Stimulated activated CD4-positive, alpha-beta T cell treated with anti-CD3 and anti-CD28 coated beads, Interleukin-4, amount 100 ng/mL, for 48 hours (primary cell): ENCODE data around the gene ZGPAT.

Experiments used
- DNase-seq, 2 donors: peaks; one replicate each; pipeline ENCODE4 v3.0.0-alpha.2; 2020; ENCODE audit warnings: low read depth in 2 of 2

ZGPAT gene

GRCh38 chr20:63678667-63679465 is 29.0 kb upstream of the ZGPAT start:
- no peak for DNase-seq

DNA sequence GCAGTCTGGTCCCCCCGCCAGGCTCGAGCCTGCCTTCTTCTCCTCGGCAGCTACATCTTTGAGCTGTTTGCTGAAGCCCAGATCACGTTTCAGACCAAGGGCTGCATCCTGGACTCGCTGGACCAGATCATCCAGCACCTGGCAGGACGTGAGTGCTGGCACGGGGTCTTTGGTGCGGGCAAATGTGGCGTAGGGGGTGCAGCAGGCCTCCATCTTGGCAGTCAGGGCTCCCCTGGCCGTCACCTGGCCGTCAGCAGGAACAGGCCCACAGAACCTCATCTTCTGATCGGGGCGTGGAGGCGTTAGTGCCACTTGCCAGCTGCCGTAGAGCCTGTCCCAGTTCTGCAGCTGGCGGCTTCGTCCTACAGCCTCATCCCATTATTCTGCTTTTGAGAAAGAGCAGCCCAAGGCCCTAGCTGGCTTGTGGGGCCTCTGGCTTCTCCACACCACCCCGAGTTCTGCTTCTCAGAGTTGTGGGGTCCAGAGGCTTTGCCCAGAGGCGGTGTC is 28.0 kb upstream of the ZGPAT start:
- DNase-seq: no peak

DNA sequence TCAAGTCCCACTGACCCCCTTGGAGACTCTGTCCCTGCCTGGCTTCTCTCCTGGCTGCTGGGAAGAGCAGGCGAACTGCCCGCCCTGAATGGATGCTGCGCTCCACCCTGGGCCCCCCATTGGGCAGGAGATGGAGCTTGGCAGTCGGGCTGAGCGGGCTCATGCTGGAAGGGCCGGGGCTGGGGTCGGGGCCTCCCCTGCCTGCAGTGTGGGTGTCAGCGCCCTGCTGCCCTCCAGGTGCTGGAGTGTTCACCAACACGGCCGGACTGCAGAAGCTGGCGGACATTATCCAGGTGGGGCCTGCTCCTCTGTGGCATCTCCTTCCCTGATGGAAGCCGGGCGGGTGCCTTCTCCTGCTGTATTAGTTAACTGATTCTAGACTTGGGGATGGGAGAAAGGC is 27.4 kb upstream of the ZGPAT start:
- DNase-seq: no peak

DNA sequence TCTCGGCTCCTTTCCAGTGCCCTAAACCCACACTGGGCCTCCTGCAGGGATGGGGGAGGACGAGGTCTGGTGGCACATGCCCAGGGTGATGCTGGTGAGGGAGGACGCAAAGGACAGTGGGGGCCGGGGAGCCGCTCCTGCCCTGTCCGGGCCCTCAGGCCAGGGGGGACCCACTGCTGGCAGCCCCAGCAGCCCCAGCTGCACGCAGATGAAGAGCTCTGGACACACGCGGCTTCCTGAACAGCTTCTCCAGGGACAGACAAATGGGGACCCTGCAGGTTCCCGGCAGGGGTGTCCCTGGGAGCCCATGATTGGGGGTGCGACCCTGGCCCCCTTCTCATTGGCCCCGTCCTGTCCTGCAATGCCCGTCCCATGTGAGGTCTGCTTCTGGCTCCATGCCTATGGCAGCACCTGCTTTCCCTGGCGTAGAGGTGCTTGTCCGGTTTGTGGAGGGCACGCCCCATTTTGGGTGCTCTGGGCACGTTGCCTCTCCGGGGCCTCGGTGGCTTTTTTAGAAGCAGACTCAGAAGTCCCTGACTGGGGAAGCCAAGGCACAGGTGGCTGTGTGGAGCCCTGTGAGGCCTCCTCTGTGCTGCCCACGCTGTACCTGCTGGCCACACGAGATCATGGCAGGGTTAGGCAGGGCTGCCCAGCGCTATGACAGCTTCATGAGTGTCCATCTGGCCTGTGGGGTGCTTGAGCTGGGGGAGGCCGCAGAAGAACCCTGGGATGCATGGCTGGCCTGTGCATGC is 26.8 kb upstream of the ZGPAT start:
- no peak for DNase-seq

DNA sequence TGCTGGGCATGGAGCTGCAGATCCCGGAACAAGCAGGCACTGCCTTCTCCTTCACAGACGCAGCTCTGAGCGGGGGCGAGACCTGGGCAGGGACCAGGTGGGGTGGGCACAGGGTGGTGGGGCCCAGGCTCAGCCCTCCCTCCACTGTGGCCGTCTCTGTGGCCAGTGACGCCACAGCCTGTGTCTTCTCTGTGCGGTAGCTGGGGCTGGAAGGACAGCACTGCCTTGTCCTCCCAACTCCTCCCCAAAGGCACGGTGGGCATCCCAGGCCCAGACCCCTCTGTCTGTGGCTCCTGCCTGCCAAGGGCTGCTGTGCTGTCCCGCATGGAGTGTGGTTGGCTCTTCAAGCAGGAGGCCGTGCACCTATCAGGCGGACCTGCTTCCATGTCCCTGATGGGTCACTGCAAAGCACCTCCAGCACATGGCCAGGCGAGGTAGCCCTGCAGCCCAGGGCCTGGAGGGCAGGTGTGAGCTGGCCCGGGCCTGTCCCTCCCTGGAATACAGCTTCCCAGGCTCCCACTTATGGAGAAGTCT is 26.2 kb upstream of the ZGPAT start:
- no peak for DNase-seq

GRCh38 chr20:63682384-63683139 is 25.3 kb upstream of the ZGPAT start:
- no peak for DNase-seq

DNA sequence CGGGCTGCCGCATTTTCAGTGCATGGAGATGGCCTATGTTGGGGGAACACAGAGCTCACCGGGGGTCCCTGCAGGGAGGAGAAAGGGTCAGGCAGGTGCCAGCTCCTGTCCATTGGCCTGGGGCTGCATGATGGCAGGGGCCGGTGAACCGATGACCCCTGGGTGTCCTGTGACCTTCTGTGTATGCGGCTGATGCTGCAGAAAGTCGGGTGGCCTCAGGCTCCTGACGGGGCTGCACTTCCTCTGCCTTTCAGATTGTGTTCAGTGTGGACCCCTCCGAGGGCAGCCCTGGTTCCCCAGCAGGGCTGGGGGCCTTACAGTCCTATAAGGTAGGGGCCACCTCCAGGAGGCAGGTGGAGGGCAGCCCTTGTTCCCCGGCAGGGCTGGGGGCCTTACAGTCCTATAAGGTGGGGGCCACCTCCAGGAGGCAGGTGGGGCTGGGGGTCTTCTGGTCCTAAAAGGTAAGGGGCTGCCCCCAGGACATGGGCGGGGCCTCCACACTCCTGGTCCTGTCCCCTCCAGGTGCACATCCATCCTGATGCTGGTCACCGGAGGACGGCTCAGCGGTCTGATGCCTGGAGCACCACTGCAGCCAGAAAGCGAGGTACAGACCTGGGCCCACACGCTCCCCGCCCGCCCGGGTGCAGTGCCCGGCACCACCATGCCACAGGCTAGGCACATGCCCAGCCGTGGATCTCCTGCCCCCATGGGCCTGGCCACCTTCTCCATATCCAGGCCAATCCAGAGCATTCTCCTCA is 22.4 kb upstream of the ZGPAT start:
- DNase-seq: no peak

- DNase-seq: no peak
Measured at GRCh38 chr20:63686094-63686491, 21.7 kb upstream of the ZGPAT start.

DNA sequence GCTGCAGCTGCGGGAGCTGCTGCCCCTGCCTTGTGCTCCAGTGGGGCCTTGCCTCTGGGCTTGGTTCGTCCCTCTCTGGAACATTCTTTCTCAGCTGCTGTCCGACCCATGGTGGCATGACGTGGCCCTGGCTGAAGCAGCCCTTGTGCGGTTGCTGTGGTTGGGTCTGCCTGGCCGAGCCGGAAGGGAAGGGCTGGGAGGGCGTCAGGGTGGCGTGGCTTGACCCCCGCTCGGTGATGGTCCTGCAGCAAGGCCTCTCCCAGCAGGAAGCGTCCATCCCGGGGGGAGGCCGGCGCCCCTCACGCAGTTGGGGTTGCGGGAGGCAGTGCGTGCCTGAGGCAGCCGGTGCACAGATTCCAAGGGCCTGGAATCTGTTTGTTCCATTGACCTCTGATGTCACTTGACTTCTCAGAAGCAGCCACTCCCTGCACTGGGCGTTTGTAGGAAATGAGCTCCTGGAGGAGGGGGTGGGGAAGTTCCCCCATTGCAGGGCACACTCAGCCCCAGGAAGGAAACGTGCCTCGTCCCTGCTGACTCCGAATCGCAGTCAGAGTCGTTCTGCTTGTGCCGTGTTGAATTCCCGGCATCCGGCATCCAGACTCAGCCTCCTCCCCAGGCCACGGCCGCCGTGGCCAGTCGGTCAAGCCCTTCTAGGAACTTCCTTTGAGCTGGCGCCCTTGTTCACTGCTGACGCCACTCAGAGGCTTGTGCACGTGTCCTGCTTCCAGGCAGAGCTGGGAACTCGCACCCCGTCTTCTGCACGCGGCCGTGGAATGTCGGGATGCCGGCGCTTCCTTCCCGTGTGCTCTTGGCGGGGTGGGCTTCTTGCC is 21.1 kb upstream of the ZGPAT start:
- DNase-seq: peak; percentile 42 to 52

DNA sequence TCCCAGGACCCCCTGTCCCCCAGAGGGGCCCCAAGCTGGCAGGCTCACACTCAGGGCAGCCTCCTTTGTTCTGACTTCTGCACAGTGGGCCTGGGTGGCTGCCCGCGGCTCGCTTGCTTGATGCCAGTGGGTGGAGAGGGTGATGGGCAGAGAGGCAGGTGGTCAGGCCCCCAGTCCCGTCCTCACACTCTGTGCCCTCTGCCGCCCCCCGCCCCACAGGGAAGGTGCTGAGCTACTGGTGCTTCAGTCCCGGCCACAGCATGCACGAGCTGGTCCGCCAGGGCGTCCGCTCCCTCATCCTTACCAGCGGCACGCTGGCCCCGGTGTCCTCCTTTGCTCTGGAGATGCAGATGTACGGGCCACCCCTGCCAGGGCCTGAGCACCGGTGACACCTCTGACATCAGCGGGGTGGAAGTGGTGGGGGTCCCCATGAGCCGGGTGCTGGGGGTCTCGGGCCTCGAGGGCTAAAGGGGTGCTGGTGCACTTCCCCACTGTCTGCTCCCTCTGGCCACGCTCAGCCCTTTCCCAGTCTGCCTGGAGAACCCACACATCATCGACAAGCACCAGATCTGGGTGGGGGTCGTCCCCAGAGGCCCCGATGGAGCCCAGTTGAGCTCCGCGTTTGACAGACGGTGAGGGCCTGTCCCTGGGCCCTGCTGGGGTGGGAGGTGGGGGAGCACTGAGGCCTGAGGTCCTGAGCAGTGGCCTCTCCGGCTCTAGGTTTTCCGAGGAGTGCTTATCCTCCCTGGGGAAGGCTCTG is 20.2 kb upstream of the ZGPAT start:
- no peak for DNase-seq

DNA sequence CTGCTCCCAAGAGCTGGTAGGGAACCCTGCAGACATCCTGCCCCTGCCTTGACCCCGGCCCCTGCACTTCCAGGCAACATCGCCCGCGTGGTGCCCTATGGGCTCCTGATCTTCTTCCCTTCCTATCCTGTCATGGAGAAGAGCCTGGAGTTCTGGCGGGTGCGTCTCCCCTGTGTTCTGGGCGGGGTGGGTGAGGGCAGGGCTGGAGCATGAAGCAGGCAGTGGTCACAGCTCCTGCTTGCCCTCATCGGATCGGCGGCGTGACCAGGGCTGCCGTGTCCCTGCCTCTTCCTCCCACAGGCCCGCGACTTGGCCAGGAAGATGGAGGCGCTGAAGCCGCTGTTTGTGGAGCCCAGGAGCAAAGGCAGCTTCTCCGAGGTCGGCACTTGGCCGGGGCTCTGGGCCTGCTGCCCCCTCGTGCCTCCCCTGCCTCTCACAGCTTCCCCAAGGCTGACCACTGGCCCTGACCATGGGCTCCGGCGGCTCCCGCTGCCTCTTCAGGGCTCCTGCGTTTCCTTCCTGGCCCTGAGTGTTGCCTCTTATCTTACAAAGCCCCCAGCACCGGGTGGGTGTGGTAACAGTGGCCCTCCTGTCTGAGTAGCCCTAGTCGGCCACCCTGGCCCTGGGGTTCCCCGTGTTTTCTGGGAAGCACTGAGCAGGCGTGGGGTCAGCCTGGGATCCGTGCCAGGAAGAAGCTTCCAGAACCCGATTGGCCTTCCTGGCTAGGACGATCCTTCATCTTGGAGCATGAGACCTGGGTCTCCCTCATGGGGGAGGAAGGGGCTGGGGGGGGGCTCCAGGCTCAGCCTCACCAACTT is 19.4 kb upstream of the ZGPAT start:
- DNase-seq: no peak

DNA sequence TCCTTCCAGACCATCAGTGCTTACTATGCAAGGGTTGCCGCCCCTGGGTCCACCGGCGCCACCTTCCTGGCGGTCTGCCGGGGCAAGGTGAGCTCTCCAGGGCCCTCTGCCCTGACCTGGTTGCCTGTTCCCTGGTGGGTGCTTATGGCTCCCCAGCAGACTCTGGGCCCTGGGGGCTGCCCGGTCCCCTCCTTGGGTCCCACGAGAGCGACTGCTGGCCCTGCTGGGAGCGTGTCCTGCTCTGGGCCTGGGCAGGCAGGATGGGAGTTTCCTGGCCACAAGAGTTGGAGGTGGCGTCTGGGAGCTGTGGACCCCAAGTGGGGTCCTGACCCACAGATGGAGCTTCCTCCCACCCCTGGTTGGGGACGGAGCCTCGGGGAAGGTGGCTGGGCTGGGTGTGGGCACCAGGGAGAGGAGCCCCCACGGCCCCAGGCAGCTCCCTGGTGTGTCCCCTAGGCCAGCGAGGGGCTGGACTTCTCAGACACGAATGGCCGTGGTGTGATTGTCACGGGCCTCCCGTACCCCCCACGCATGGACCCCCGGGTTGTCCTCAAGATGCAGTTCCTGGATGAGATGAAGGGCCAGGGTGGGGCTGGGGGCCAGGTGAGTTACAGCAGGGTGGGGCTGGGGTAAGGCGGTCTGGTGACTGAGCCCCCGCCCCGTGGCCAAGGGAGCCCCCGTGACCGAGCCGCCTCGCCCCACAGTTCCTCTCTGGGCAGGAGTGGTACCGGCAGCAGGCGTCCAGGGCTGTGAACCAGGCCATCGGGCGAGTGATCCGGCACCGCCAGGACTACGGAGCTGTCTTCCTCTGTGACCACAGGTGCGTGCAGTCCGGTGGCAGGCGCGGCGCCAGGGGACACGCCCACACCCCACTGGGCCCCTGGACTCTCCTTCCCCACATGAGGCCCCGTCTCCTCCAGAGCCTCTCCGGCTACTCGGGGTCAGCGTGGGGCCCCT is 18.5 kb upstream of the ZGPAT start:
- no peak for DNase-seq

DNA sequence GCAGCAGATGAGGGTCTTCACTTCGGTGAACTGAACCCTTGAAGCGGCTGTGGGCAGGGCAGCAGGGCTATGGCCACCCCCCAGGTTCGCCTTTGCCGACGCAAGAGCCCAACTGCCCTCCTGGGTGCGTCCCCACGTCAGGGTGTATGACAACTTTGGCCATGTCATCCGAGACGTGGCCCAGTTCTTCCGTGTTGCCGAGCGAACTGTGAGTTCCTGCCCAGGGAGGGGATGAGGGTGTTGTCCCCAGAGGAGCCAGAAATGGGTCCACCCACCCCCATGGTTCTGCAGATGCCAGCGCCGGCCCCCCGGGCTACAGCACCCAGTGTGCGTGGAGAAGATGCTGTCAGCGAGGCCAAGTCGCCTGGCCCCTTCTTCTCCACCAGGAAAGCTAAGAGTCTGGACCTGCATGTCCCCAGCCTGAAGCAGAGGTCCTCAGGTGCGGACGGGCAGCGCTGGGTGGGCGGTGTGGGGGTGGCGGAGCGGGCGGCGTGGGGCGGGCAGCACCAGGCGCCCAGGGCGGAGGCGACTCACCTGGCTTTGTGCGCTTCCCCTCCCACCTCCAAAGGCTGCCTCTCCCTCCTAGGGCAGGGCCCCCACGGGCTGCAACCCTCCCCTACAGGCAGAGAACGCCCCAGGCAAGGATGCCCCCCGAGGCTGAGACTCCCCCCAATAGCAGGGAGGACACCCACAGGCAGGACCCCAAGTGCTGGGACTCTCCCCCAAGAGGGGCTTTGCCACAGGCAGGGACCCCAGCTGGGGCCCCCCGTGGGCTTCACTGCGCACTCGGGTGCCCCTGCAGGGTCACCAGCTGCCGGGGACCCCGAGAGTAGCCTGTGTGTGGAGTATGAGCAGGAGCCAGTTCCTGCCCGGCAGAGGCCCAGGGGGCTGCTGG is 17.6 kb upstream of the ZGPAT start:
- DNase-seq: no peak

DNA sequence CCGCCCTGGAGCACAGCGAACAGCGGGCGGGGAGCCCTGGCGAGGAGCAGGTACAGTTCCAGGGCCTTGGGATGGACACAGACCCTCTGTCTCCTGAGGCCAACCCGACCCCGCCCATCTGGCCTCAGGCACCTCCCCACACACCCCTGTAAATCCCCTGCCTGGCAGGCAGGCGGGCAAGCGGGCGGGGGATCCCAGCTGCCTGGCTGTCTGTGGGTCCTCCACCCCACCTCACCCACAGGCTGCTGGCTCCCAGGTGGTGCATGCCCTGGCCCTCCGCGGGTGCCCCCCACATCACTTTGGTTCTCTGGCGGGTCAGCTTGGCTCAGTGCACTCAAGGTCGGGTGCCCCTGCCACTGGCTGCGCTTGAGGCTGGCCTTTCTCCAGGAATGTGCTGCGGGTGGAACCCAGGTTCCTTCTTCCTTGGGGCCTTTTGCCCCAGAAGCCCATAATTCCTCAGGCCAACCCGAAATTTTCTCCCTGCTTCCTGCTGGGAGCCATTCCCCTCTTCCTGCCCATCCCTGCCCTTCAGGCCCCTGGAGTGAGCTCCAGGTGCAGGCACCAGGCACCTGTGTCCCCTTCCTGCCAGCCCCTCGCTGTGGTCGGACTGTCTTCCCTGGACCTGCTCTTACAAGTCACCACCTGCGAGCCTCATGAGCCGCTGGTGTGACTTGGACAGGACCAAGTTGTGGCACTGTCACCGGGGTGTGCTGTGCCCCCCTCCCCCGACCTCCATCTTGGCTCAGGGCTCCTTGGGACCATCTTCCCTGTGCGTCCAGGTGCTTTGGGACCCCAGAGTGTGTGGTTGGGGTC is 16.7 kb upstream of the ZGPAT start:
- no peak for DNase-seq

GRCh38 chr20:63691711-63692435 is 16.0 kb upstream of the ZGPAT start:
- no peak for DNase-seq
